Measurements from ENCODE around the gene ZBTB46. TPM values are rescaled to one million over a fixed set of nuclear protein-coding genes. Genes with fewer than 3 reads are reported as not detected.

The ZBTB46 gene
- total RNA-seq, 1 donor from 2014 or later, result 42.1 TPM

DNA sequence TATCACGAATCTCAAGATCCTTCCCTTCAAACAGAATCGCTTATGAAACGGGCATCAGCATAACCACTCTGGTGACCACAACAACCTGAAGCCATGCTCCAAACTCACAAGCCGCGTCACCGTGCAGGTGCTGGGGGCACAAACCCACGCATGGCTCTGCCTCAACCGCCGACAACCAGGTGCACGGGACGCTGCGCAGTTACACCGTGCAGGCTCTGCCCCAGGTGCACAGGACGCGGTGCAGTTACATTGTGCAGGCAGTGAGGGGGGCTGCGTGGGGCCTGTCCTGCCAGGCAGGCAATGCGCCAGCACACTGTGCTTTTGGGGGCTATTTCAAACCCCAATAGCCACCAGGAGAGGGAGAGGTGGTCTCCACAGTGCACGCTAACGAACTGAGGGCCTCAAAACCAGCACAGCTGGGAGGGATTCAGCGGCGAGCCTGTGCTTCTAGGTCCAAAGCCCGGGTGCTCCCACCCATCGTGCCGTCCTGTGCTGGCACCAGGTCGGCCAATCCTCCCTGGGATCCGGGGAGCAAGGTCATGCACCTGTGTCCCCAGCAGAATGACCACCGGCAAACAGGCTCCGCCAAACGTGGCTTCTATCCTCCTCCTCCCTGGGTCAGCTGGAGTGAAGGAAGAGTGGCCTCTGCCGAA, 35.8 kb downstream of the ZBTB46 start:
- TF ChIP-seq, protein P1, sequence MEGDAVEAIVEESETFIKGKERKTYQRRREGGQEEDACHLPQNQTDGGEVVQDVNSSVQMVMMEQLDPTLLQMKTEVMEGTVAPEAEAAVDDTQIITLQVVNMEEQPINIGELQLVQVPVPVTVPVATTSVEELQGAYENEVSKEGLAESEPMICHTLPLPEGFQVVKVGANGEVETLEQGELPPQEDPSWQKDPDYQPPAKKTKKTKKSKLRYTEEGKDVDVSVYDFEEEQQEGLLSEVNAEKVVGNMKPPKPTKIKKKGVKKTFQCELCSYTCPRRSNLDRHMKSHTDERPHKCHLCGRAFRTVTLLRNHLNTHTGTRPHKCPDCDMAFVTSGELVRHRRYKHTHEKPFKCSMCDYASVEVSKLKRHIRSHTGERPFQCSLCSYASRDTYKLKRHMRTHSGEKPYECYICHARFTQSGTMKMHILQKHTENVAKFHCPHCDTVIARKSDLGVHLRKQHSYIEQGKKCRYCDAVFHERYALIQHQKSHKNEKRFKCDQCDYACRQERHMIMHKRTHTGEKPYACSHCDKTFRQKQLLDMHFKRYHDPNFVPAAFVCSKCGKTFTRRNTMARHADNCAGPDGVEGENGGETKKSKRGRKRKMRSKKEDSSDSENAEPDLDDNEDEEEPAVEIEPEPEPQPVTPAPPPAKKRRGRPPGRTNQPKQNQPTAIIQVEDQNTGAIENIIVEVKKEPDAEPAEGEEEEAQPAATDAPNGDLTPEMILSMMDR (IDR thresholded peaks at IDR 0.05; ENCODE audit: unreplicated experiment), result no peak
- H3K27ac Mint-ChIP-seq (ENCODE audit: unreplicated experiment), result no peak overlapping the region
- no peaks in the 10 kb centered on the region for H3K27me3 Mint-ChIP-seq (ENCODE audit: unreplicated experiment)
- no peak for DNase-seq (ENCODE audit: low spot score)
- no peak overlapping the region for H3K4me3 Mint-ChIP-seq (ENCODE audit: unreplicated experiment)
- H3K36me3 Mint-ChIP-seq (ENCODE audit: low read depth, unreplicated experiment), result peaks cover 19% of the 10 kb centered on the region
- no peaks in the 10 kb centered on the region for H3K9me3 Mint-ChIP-seq (ENCODE audit: unreplicated experiment)
- peaks cover 10% of the 10 kb centered on the region for H3K4me1 Mint-ChIP-seq (ENCODE audit: unreplicated experiment)

DNA sequence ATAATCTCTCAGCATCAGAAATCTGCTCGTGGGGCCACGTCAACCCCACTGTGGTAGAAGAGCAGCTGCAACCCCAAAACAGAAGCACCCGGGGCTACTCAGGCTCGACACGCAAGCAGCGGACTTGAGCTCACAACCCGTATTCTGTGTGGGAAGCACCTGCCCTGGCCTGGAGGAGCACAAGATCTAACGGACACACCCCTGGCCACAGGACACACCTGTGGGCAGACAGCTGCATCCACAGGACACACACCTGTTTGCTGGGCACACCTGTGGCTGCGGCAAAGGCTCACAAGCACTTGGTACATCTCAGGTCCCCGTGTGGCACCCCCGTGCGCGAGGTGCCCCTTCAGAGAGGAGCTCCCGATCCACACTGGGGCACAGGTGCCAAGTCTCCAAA, 36.5 kb downstream of the ZBTB46 start:
- no peak for DNase-seq (ENCODE audit: low spot score)
- peaks cover 13% of the 10 kb centered on the region for H3K36me3 Mint-ChIP-seq (ENCODE audit: low read depth, unreplicated experiment)
- no peaks in the 10 kb centered on the region for H3K27me3 Mint-ChIP-seq (ENCODE audit: unreplicated experiment)
- H3K9me3 Mint-ChIP-seq (ENCODE audit: unreplicated experiment), result no peaks in the 10 kb centered on the region
- H3K27ac Mint-ChIP-seq (ENCODE audit: unreplicated experiment), result no peak overlapping the region
- TF ChIP-seq, protein P1 (IDR thresholded peaks at IDR 0.05; ENCODE audit: unreplicated experiment), result no peak
- H3K4me3 Mint-ChIP-seq (ENCODE audit: unreplicated experiment), result no peak overlapping the region
- H3K4me1 Mint-ChIP-seq (ENCODE audit: unreplicated experiment), result peaks cover 10% of the 10 kb centered on the region

DNA sequence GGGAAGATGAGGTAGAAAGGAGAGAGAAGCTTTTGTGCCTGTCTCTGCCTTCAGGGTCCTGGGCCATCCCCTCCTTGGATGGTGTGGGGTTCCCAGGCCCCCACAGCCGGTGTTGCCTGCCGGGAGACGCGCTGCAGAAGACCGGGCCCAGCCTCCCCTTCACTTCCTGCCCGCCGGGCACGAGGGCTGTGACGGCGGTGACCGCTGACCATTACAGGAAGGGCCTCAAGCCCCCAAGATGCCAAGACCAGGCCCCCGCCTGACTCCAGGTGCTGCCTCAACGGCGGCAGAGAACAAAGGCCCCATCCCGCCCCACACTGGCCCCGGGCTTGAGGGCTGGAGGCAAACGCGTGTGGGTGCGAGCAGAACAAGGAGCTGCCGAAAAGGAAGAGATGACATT, 38.2 kb downstream of the ZBTB46 start:
- H3K9me3 Mint-ChIP-seq (ENCODE audit: unreplicated experiment), result no peaks in the 10 kb centered on the region
- TF ChIP-seq, protein P1 (IDR thresholded peaks at IDR 0.05; ENCODE audit: unreplicated experiment), result no peak
- H3K4me3 Mint-ChIP-seq (ENCODE audit: unreplicated experiment), result no peak overlapping the region
- H3K36me3 Mint-ChIP-seq (ENCODE audit: low read depth, unreplicated experiment), result peaks cover 15% of the 10 kb centered on the region
- H3K27ac Mint-ChIP-seq (ENCODE audit: unreplicated experiment), result no peak overlapping the region
- peaks cover 10% of the 10 kb centered on the region for H3K4me1 Mint-ChIP-seq (ENCODE audit: unreplicated experiment)
- peaks cover 2% of the 10 kb centered on the region for H3K27me3 Mint-ChIP-seq (ENCODE audit: unreplicated experiment)
- DNase-seq (ENCODE audit: low spot score), result no peak

DNA sequence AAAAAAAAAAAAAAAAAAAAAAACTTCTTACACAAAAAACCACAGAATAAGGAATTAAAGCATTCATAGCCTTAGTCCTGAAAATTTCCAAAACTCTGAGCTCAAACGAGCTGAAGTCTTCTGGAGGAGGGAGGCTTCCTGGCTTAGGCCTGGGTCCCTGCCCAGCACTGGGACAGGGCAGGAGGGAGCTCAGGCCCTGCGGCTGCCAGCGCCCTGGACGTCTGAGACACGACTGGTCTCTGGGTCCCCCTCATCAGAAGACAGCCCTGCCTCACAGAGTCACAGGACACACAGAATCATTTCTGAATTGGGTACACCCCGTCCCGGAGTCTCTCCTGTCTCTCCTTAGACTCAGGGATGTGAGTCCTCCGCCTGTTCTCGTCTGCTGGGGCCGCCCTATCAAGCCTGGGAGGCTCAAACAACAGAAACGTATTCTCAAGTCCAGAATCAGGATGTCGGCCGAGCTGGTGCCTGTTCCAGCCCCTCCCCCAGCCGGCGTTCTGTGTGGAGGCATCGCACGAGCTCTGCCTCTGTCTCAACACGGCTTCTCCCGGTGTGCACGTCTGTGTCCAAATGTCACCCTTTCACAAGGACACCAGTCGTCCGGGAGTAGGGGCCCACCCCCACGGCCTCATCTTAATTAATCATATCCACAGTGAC, 39.4 kb downstream of the ZBTB46 start:
- peaks cover 10% of the 10 kb centered on the region for H3K4me1 Mint-ChIP-seq (ENCODE audit: unreplicated experiment)
- no peaks in the 10 kb centered on the region for H3K9me3 Mint-ChIP-seq (ENCODE audit: unreplicated experiment)
- peak overlapping the region; percentile 43 for H3K27ac Mint-ChIP-seq (ENCODE audit: unreplicated experiment)
- peak; percentile 35 for DNase-seq (ENCODE audit: low spot score)
- TF ChIP-seq, protein P1 (IDR thresholded peaks at IDR 0.05; ENCODE audit: unreplicated experiment), result no peak
- peaks cover 15% of the 10 kb centered on the region for H3K36me3 Mint-ChIP-seq (ENCODE audit: low read depth, unreplicated experiment)
- H3K4me3 Mint-ChIP-seq (ENCODE audit: unreplicated experiment), result no peak overlapping the region
- peaks cover 2% of the 10 kb centered on the region for H3K27me3 Mint-ChIP-seq (ENCODE audit: unreplicated experiment)

DNA sequence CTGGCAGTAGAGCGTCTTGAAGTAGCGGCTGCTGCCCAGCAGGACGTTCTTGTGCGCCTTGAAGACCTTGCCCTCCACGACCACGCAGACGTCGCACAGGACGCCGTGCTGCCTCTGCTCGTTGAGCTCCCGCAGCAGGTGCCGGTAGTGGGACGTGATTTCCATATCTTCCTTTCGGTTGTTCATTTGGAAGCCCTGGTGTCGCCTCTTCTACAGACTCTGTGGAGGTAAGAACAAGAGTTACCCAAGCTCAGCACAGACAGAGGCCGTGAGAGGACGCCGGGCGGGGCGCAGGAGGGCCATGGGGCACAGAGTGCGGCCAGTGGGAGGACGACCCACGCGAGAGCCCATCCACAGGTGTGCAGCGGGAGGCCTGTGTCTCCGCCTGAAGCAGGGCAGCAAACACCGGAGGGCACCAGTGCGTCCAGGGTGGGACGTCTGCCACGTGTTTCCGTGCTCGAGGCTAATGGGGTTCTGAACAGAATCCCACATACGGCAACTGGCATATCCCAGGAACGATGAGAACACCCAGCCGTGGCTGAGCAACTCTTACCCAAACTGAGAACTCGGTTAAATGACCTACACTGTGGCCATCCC, 40.4 kb downstream of the ZBTB46 start:
- TF ChIP-seq, protein P1 (IDR thresholded peaks at IDR 0.05; ENCODE audit: unreplicated experiment), result no peak
- Mint-ChIP-seq H3K27me3 (ENCODE audit: unreplicated experiment) (peaks cover 2% of the 10 kb centered on the region), H3K27ac (ENCODE audit: unreplicated experiment) (no peak overlapping the region), H3K9me3 (ENCODE audit: unreplicated experiment) (no peaks in the 10 kb centered on the region), H3K36me3 (ENCODE audit: low read depth, unreplicated experiment) (peaks cover 12% of the 10 kb centered on the region), H3K4me3 (ENCODE audit: unreplicated experiment) (no peak overlapping the region), H3K4me1 (ENCODE audit: unreplicated experiment) (peaks cover 10% of the 10 kb centered on the region)
- no peak for DNase-seq (ENCODE audit: low spot score)

Measured in endothelial cell (in vitro differentiated cells).